GM13976 (cell line): Measurements from ENCODE around the gene ARHGAP35.

Experiments
- DNase-seq: peaks from one replicate; pipeline ENCODE4 v3.0.0; 2012; ENCODE audit warnings: low spot score
- CTCF ChIP-seq: IDR thresholded peaks from 2 replicates; pipeline ENCODE4 v1.5.1; 2012; ENCODE audit warnings: borderline replicate concordance, mild to moderate bottlenecking; ENCODE audit not compliant: insufficient read depth; ENCODE audit errors: extremely low read depth, missing control alignments, control extremely low read depth
- in situ Hi-C: fragments of 300-500 bp; cut with MboI; formaldehyde crosslinking; loops from one replicate; pipeline ENCODE4 v1.12.0; 2022; ENCODE audit warnings: low sequenced_read_pairs, mixed read lengths, inconsistent platforms; ENCODE audit not compliant: unreplicated experiment

The ARHGAP35 gene

GRCh38 chr19:46903458-46903857 lies 42.7 kb downstream of the ARHGAP35 start:
- TF ChIP-seq CTCF, result no peak
- in situ Hi-C loops, result no loop called here
- DNase-seq, result no peak

- TF ChIP-seq CTCF, result no peak
- no peak for DNase-seq
Measured at GRCh38 chr19:46904114-46905060, 43.6 kb downstream of the ARHGAP35 start.

GRCh38 chr19:46906221-46906620 lies 45.4 kb downstream of the ARHGAP35 start:
- no peak for DNase-seq
- in situ Hi-C loops, result no loop called here
- TF ChIP-seq CTCF, result no peak

More at GRCh38 chr19:46904114-46905060, 43.6 kb downstream of the ARHGAP35 start:
- in situ Hi-C loops, result no loop called here

GRCh38 chr19:46907880-46908279 lies 47.1 kb downstream of the ARHGAP35 start:
- no peak for DNase-seq
- in situ Hi-C loops, result no loop called here
- TF ChIP-seq CTCF, result no peak

- in situ Hi-C loops, result no loop called here
- no peak for TF ChIP-seq CTCF
- DNase-seq, result no peak
Measured at GRCh38 chr19:46909356-46909755, 48.6 kb downstream of the ARHGAP35 start.
